Activated CD8-positive, alpha-beta memory T cell treated with anti-CD3 and anti-CD28 coated beads for 36 hours (primary cell): ENCODE measurements around the gene BIN1. TPM values are rescaled to one million over a fixed set of nuclear protein-coding genes. Genes with fewer than 3 reads are reported as not detected.
"Not testable (repeated sequence)": the region's sequence is repeated elsewhere in the genome, so short reads cannot be mapped to it uniquely, and the experiment has no call there.

Experiments used
- CTCF ChIA-PET: fragments of 350-600 bp; sonication (Branson Sonifier 250); formaldehyde crosslinking; loops from one replicate; lab custom pipeline; 2021; ENCODE audit warnings: antibody characterized with exemption; lab: Charles Lee
- POLR2A ChIA-PET: fragments of 350-600 bp; sonication (Branson Sonifier 250); formaldehyde crosslinking; loops from one replicate; lab custom pipeline; 2021; ENCODE audit warnings: antibody characterized with exemption; lab: Charles Lee
- total RNA-seq, 2 experiments: library from RNA; stranded (reverse); gene quantifications; one replicate each; pipeline ENCODE4 v1.2.3, GENCODE V29; 2021

The BIN1 gene
- total RNA-seq, 2 experiments from 2014 or later = 82.9 to 83.8 TPM

GRCh38 chr2:127047716-127048617 is 59.0 kb downstream of the BIN1 start:
- ChIA-PET POLR2A (no interaction called here), CTCF (interaction anchor here (0.5 kb wide), 1 partner anchor 22 kb away, joined by 3 read pairs; no protein-coding TSS in a partner anchor)

- ChIA-PET POLR2A (no interaction called here), CTCF (interaction anchor here (0.5 kb wide), 1 partner anchor 21 kb away, joined by 3 read pairs; no protein-coding TSS in a partner anchor)
Measured at GRCh38 chr2:127047054-127047453, 59.9 kb downstream of the BIN1 start.

- POLR2A ChIA-PET = no interaction called here
- CTCF ChIA-PET = no interaction called here
Measured at GRCh38 chr2:127046579-127046978, 60.4 kb downstream of the BIN1 start.

- CTCF ChIA-PET = no interaction called here
- POLR2A ChIA-PET = no interaction called here
Measured at GRCh38 chr2:127045792-127046501, 61.0 kb downstream of the BIN1 start.

GRCh38 chr2:127044977-127045661 is 61.8 kb downstream of the BIN1 start:
- ChIA-PET CTCF (no interaction called here), POLR2A (no interaction called here)

- ChIA-PET CTCF (no interaction called here), POLR2A (no interaction called here)
Measured at GRCh38 chr2:127044165-127044718, 62.7 kb downstream of the BIN1 start.

GRCh38 chr2:127043367-127044164 is 63.4 kb downstream of the BIN1 start:
- CTCF ChIA-PET = no interaction called here
- POLR2A ChIA-PET = no interaction called here

- POLR2A ChIA-PET = no interaction called here
- CTCF ChIA-PET = interaction anchor here (0.6 to 1.4 kb wide), 2 partner anchors 9 to 35 kb away, joined by 3 to 4 read pairs; no protein-coding TSS in a partner anchor
Measured at GRCh38 chr2:127041259-127041970, 65.5 kb downstream of the BIN1 start.

- ChIA-PET CTCF (no interaction called here), POLR2A (no interaction called here)
Measured at GRCh38 chr2:127040169-127040568, 66.8 kb downstream of the BIN1 start.

- CTCF ChIA-PET = no interaction called here
- POLR2A ChIA-PET = interaction anchor here (0.6 kb wide), 1 partner anchor 77 kb away, joined by 4 read pairs; no protein-coding TSS in a partner anchor
Measured at GRCh38 chr2:127039387-127040031, 67.4 kb downstream of the BIN1 start.

- ChIA-PET CTCF (no interaction called here), POLR2A (no interaction called here)
Measured at GRCh38 chr2:127037476-127037875, 69.5 kb downstream of the BIN1 start.

- ChIA-PET CTCF (no interaction called here), POLR2A (no interaction called here)
Measured at GRCh38 chr2:127034883-127035611, 71.9 kb downstream of the BIN1 start.

- CTCF ChIA-PET = no interaction called here
- POLR2A ChIA-PET = no interaction called here
Measured at GRCh38 chr2:127034051-127034450, 72.9 kb downstream of the BIN1 start.

GRCh38 chr2:127032621-127033020 is 74.3 kb downstream of the BIN1 start:
- CTCF ChIA-PET = no interaction called here
- POLR2A ChIA-PET = no interaction called here

- POLR2A ChIA-PET = no interaction called here
- CTCF ChIA-PET = interaction anchor here (1.0 kb wide), 1 partner anchor 25 kb away, joined by 3 read pairs; no protein-coding TSS in a partner anchor
Measured at GRCh38 chr2:127029350-127030051, 77.5 kb downstream of the BIN1 start.

GRCh38 chr2:127028745-127029144 is 78.2 kb downstream of the BIN1 start:
- CTCF ChIA-PET, POLR2A ChIA-PET: not testable (repeated sequence)
